Activated CD8-positive, alpha-beta T cell treated with anti-CD3 and anti-CD28 coated beads for 36 hours (primary cell): ENCODE measurements around the gene AFF1. TPM values are rescaled to one million over a fixed set of nuclear protein-coding genes. Genes with fewer than 3 reads are reported as not detected.

Source experiments
- ATAC-seq: fragments of 200-7000 bp; cut with Tn5 transposase; one replicate; pipeline ENCODE4 v1.10.0; 2021; ENCODE audit warnings: mild to moderate bottlenecking, moderate library complexity
- CTCF ChIA-PET: fragments of 350-600 bp; sonication (Branson Sonifier 250); formaldehyde crosslinking; loops from one replicate; lab custom pipeline; 2021; ENCODE audit warnings: antibody characterized with exemption; lab: Charles Lee
- POLR2A ChIA-PET: fragments of 350-600 bp; sonication (Branson Sonifier 250); formaldehyde crosslinking; loops from one replicate; lab custom pipeline; 2021; ENCODE audit warnings: antibody characterized with exemption; lab: Charles Lee
- DNase-seq: peaks from one replicate; pipeline ENCODE4 v3.0.0-alpha.2; 2020
- H3K27ac Mint-ChIP-seq: one replicate; pipeline ENCODE4 v1.8.0; 2021; ENCODE audit warnings: mild to moderate bottlenecking, mixed read lengths
- H3K27me3 Mint-ChIP-seq: one replicate; pipeline ENCODE4 v1.8.0; 2021; ENCODE audit warnings: mixed read lengths
- H3K36me3 Mint-ChIP-seq: one replicate; pipeline ENCODE4 v1.8.0; 2021; ENCODE audit warnings: low read depth, mixed read lengths
- H3K4me1 Mint-ChIP-seq: one replicate; pipeline ENCODE4 v1.8.0; 2021; ENCODE audit warnings: low read depth, mixed read lengths
- H3K4me3 Mint-ChIP-seq: one replicate; pipeline ENCODE4 v1.8.0; 2021; ENCODE audit warnings: mild to moderate bottlenecking, moderate library complexity, mixed read lengths
- H3K9me3 Mint-ChIP-seq: one replicate; pipeline ENCODE4 v1.8.0; 2021; ENCODE audit warnings: mixed read lengths
- CTCF ChIP-seq: fragments of 200-600 bp; IDR thresholded peaks from one replicate; pipeline ENCODE4 v1.8.0; 2022; ENCODE audit warnings: antibody characterized with exemption, mild to moderate bottlenecking
- intact Hi-C: fragments of 100-400 bp; cut with micrococcal nuclease; formaldehyde crosslinking; loops from one replicate; pipeline ENCODE4 v1.10.0; 2022
- total RNA-seq, 2 experiments: library from RNA; stranded (reverse); gene quantifications; one replicate each; pipeline ENCODE4 v1.2.3, GENCODE V29; 2021

The AFF1 gene
- total RNA-seq, 2 experiments from 2014 or later = 40.3 to 45.4 TPM

- H3K36me3 Mint-ChIP-seq = peaks cover 25% of the 10 kb centered on the region
- H3K4me1 Mint-ChIP-seq = peaks cover 15% of the 10 kb centered on the region
- no peak overlapping the region for H3K4me3 Mint-ChIP-seq
- no peak for TF ChIP-seq CTCF
- CTCF ChIA-PET = interaction anchor here (0.9 to 2.5 kb wide), 3 partner anchors 8 to 195 kb away, joined by 3 to 12 read pairs (median 4); no protein-coding TSS in a partner anchor
- DNase-seq = no peak
- ATAC-seq = no peak
- no peaks in the 10 kb centered on the region for H3K9me3 Mint-ChIP-seq
- intact Hi-C loops = no loop called here
- H3K27me3 Mint-ChIP-seq = no peaks in the 10 kb centered on the region
- POLR2A ChIA-PET = no interaction called here
- H3K27ac Mint-ChIP-seq = no peak overlapping the region
Measured at GRCh38 chr4:87117051-87117731, 182.4 kb downstream of the AFF1 start.

GRCh38 chr4:87117732-87118075, 182.9 kb downstream of the AFF1 start:
- H3K4me1 Mint-ChIP-seq = peaks cover 15% of the 10 kb centered on the region
- intact Hi-C loops = no loop called here
- no peaks in the 10 kb centered on the region for H3K9me3 Mint-ChIP-seq
- ATAC-seq (no peak), DNase-seq (no peak)
- H3K27ac Mint-ChIP-seq = no peak overlapping the region
- no peak overlapping the region for H3K4me3 Mint-ChIP-seq
- no peaks in the 10 kb centered on the region for H3K27me3 Mint-ChIP-seq
- peaks cover 25% of the 10 kb centered on the region for H3K36me3 Mint-ChIP-seq
- CTCF ChIA-PET = interaction anchor here (1.6 to 2.5 kb wide), 2 partner anchors 8 to 195 kb away, joined by 4 to 12 read pairs; no protein-coding TSS in a partner anchor
- POLR2A ChIA-PET = no interaction called here
- TF ChIP-seq CTCF = no peak

- ATAC-seq (no peak), DNase-seq (no peak)
- CTCF ChIA-PET = interaction anchor here (1.1 to 2.3 kb wide), 2 partner anchors 33 to 196 kb away, joined by 3 to 10 read pairs; no protein-coding TSS in a partner anchor
- Mint-ChIP-seq H3K36me3 (peaks cover 25% of the 10 kb centered on the region), H3K4me3 (no peak overlapping the region), H3K27ac (no peak overlapping the region), H3K9me3 (no peaks in the 10 kb centered on the region), H3K4me1 (peaks cover 15% of the 10 kb centered on the region), H3K27me3 (no peaks in the 10 kb centered on the region)
- intact Hi-C loops = no loop called here
- POLR2A ChIA-PET = no interaction called here
- TF ChIP-seq CTCF = no peak
Measured at GRCh38 chr4:87118421-87118820, 183.6 kb downstream of the AFF1 start.

GRCh38 chr4:87118826-87119225, 184.0 kb downstream of the AFF1 start:
- peak; percentile 88 for ATAC-seq
- peaks cover 15% of the 10 kb centered on the region for H3K4me1 Mint-ChIP-seq
- no peak overlapping the region for H3K27ac Mint-ChIP-seq

More at GRCh38 chr4:87118826-87119225, 184.0 kb downstream of the AFF1 start:
- intact Hi-C loops = no loop called here
- ChIA-PET CTCF (interaction anchor here (1.1 to 2.3 kb wide), 2 partner anchors 33 to 197 kb away, joined by 3 to 10 read pairs; no protein-coding TSS in a partner anchor), POLR2A (no interaction called here)
- TF ChIP-seq CTCF = no peak
- H3K27me3 Mint-ChIP-seq = no peaks in the 10 kb centered on the region
- peak; percentile 9 for DNase-seq
- no peaks in the 10 kb centered on the region for H3K9me3 Mint-ChIP-seq
- H3K4me3 Mint-ChIP-seq = no peak overlapping the region
- peaks cover 25% of the 10 kb centered on the region for H3K36me3 Mint-ChIP-seq
